ENCODE results near the gene HMGA1.

Gene HMGA1

GRCh38 chr6:34202329-34203201 is 34.1 kb upstream of the HMGA1 start:
- Histone ChIP-seq H3K36me3 (ENCODE audit: control insufficient read depth, insufficient read depth, low read length) (no peaks in the 10 kb centered on the region), H3K4me1 (ENCODE audit: control insufficient read depth, insufficient read depth, low read length) (peaks cover 6% of the 10 kb centered on the region), H3K27ac (ENCODE audit: low read depth, low read length) (no peak overlapping the region), H3K27me3 (ENCODE audit: control insufficient read depth, insufficient read depth, low read length) (no peaks in the 10 kb centered on the region), H3K9me3 (ENCODE audit: control insufficient read depth, insufficient read depth, low read length) (no peaks in the 10 kb centered on the region), H3K9ac (ENCODE audit: low read depth, low read length) (no peak overlapping the region), H3K4me3 (ENCODE audit: low read depth, low read length) (no peak overlapping the region)

- Histone ChIP-seq H3K36me3 (ENCODE audit: control insufficient read depth, insufficient read depth, low read length) (no peaks in the 10 kb centered on the region), H3K4me3 (ENCODE audit: low read depth, low read length) (no peak overlapping the region), H3K27ac (ENCODE audit: low read depth, low read length) (no peak overlapping the region), H3K27me3 (ENCODE audit: control insufficient read depth, insufficient read depth, low read length) (no peaks in the 10 kb centered on the region), H3K9ac (ENCODE audit: low read depth, low read length) (no peak overlapping the region), H3K9me3 (ENCODE audit: control insufficient read depth, insufficient read depth, low read length) (no peaks in the 10 kb centered on the region), H3K4me1 (ENCODE audit: control insufficient read depth, insufficient read depth, low read length) (peaks cover 6% of the 10 kb centered on the region)
These were observed 32.0 kb upstream of the HMGA1 start for GRCh38 chr6:34204693-34205092.

GRCh38 chr6:34205466-34205865 is 31.2 kb upstream of the HMGA1 start:
- Histone ChIP-seq H3K4me1 (ENCODE audit: control insufficient read depth, insufficient read depth, low read length) (peaks cover 6% of the 10 kb centered on the region), H3K4me3 (ENCODE audit: low read depth, low read length) (no peak overlapping the region), H3K27me3 (ENCODE audit: control insufficient read depth, insufficient read depth, low read length) (no peaks in the 10 kb centered on the region), H3K36me3 (ENCODE audit: control insufficient read depth, insufficient read depth, low read length) (no peaks in the 10 kb centered on the region), H3K27ac (ENCODE audit: low read depth, low read length) (peak overlapping the region; percentile 42), H3K9ac (ENCODE audit: low read depth, low read length) (no peak overlapping the region), H3K9me3 (ENCODE audit: control insufficient read depth, insufficient read depth, low read length) (no peaks in the 10 kb centered on the region)

- Histone ChIP-seq H3K4me1 (ENCODE audit: control insufficient read depth, insufficient read depth, low read length) (peaks cover 6% of the 10 kb centered on the region), H3K4me3 (ENCODE audit: low read depth, low read length) (no peak overlapping the region), H3K27me3 (ENCODE audit: control insufficient read depth, insufficient read depth, low read length) (no peaks in the 10 kb centered on the region), H3K27ac (ENCODE audit: low read depth, low read length) (peak overlapping the region; percentile 42), H3K9me3 (ENCODE audit: control insufficient read depth, insufficient read depth, low read length) (no peaks in the 10 kb centered on the region), H3K36me3 (ENCODE audit: control insufficient read depth, insufficient read depth, low read length) (no peaks in the 10 kb centered on the region), H3K9ac (ENCODE audit: low read depth, low read length) (no peak overlapping the region)
These were observed 30.8 kb upstream of the HMGA1 start for GRCh38 chr6:34205916-34206315.

GRCh38 chr6:34206726-34207125 is 29.9 kb upstream of the HMGA1 start:
- Histone ChIP-seq H3K4me1 (ENCODE audit: control insufficient read depth, insufficient read depth, low read length) (peaks cover 6% of the 10 kb centered on the region), H3K27ac (ENCODE audit: low read depth, low read length) (no peak overlapping the region), H3K36me3 (ENCODE audit: control insufficient read depth, insufficient read depth, low read length) (no peaks in the 10 kb centered on the region), H3K27me3 (ENCODE audit: control insufficient read depth, insufficient read depth, low read length) (no peaks in the 10 kb centered on the region), H3K4me3 (ENCODE audit: low read depth, low read length) (no peak overlapping the region), H3K9ac (ENCODE audit: low read depth, low read length) (no peak overlapping the region), H3K9me3 (ENCODE audit: control insufficient read depth, insufficient read depth, low read length) (no peaks in the 10 kb centered on the region)

GRCh38 chr6:34207695-34208443 is 28.8 kb upstream of the HMGA1 start:
- Histone ChIP-seq H3K27ac (ENCODE audit: low read depth, low read length) (no peak overlapping the region), H3K9me3 (ENCODE audit: control insufficient read depth, insufficient read depth, low read length) (no peaks in the 10 kb centered on the region), H3K27me3 (ENCODE audit: control insufficient read depth, insufficient read depth, low read length) (no peaks in the 10 kb centered on the region), H3K4me1 (ENCODE audit: control insufficient read depth, insufficient read depth, low read length) (peaks cover 6% of the 10 kb centered on the region), H3K36me3 (ENCODE audit: control insufficient read depth, insufficient read depth, low read length) (no peaks in the 10 kb centered on the region), H3K4me3 (ENCODE audit: low read depth, low read length) (no peak overlapping the region), H3K9ac (ENCODE audit: low read depth, low read length) (no peak overlapping the region)

GRCh38 chr6:34213772-34214171 is 22.9 kb upstream of the HMGA1 start:
- Histone ChIP-seq H3K9ac (ENCODE audit: low read depth, low read length) (no peak overlapping the region), H3K9me3 (ENCODE audit: control insufficient read depth, insufficient read depth, low read length) (no peaks in the 10 kb centered on the region), H3K27ac (ENCODE audit: low read depth, low read length) (no peak overlapping the region), H3K4me3 (ENCODE audit: low read depth, low read length) (no peak overlapping the region), H3K4me1 (ENCODE audit: control insufficient read depth, insufficient read depth, low read length) (no peaks in the 10 kb centered on the region), H3K27me3 (ENCODE audit: control insufficient read depth, insufficient read depth, low read length) (no peaks in the 10 kb centered on the region), H3K36me3 (ENCODE audit: control insufficient read depth, insufficient read depth, low read length) (no peaks in the 10 kb centered on the region)

- Histone ChIP-seq H3K4me1 (ENCODE audit: control insufficient read depth, insufficient read depth, low read length) (peaks cover 6% of the 10 kb centered on the region), H3K9ac (ENCODE audit: low read depth, low read length) (no peak overlapping the region), H3K27me3 (ENCODE audit: control insufficient read depth, insufficient read depth, low read length) (no peaks in the 10 kb centered on the region), H3K4me3 (ENCODE audit: low read depth, low read length) (no peak overlapping the region), H3K27ac (ENCODE audit: low read depth, low read length) (no peak overlapping the region), H3K9me3 (ENCODE audit: control insufficient read depth, insufficient read depth, low read length) (no peaks in the 10 kb centered on the region), H3K36me3 (ENCODE audit: control insufficient read depth, insufficient read depth, low read length) (no peaks in the 10 kb centered on the region)
These were observed 18.0 kb upstream of the HMGA1 start for GRCh38 chr6:34218691-34219090.

GRCh38 chr6:34223381-34223955 is 13.2 kb upstream of the HMGA1 start:
- Histone ChIP-seq H3K9ac (ENCODE audit: low read depth, low read length) (0 out of 2 replicates have a peak overlapping the region, but pooled peaks have one; percentile 1), H3K36me3 (ENCODE audit: control insufficient read depth, insufficient read depth, low read length) (no peaks in the 10 kb centered on the region), H3K9me3 (ENCODE audit: control insufficient read depth, insufficient read depth, low read length) (no peaks in the 10 kb centered on the region), H3K4me3 (ENCODE audit: low read depth, low read length) (peak overlapping the region; percentile 46), H3K4me1 (ENCODE audit: control insufficient read depth, insufficient read depth, low read length) (peaks cover 24% of the 10 kb centered on the region), H3K27ac (ENCODE audit: low read depth, low read length) (peak overlapping the region; percentile 71), H3K27me3 (ENCODE audit: control insufficient read depth, insufficient read depth, low read length) (no peaks in the 10 kb centered on the region)

GRCh38 chr6:34223956-34224940 is 12.4 kb upstream of the HMGA1 start:
- Histone ChIP-seq H3K9ac (ENCODE audit: low read depth, low read length) (peak overlapping the region; percentile 54), H3K27me3 (ENCODE audit: control insufficient read depth, insufficient read depth, low read length) (no peaks in the 10 kb centered on the region), H3K4me3 (ENCODE audit: low read depth, low read length) (peak overlapping the region; percentile 52), H3K9me3 (ENCODE audit: control insufficient read depth, insufficient read depth, low read length) (no peaks in the 10 kb centered on the region), H3K36me3 (ENCODE audit: control insufficient read depth, insufficient read depth, low read length) (no peaks in the 10 kb centered on the region), H3K27ac (ENCODE audit: low read depth, low read length) (peak overlapping the region; percentile 92), H3K4me1 (ENCODE audit: control insufficient read depth, insufficient read depth, low read length) (peaks cover 24% of the 10 kb centered on the region)
